HG03439 (cell line): ENCODE results near the gene HLA-DRA.
A peak's percentile ranks its signal among the peaks of the same experiment; 100 is the strongest.
"Not testable (repeated sequence)": the region's sequence is repeated elsewhere in the genome, so short reads cannot be mapped to it uniquely, and the experiment has no call there.

Experiments
- ATAC-seq: cut with Tn5 transposase; IDR thresholded peaks from one replicate; pipeline ENCODE4 v1.9.1; 2021; ENCODE audit warnings: mild to moderate bottlenecking, moderate library complexity; ENCODE audit not compliant: unreplicated experiment

Gene HLA-DRA

DNA sequence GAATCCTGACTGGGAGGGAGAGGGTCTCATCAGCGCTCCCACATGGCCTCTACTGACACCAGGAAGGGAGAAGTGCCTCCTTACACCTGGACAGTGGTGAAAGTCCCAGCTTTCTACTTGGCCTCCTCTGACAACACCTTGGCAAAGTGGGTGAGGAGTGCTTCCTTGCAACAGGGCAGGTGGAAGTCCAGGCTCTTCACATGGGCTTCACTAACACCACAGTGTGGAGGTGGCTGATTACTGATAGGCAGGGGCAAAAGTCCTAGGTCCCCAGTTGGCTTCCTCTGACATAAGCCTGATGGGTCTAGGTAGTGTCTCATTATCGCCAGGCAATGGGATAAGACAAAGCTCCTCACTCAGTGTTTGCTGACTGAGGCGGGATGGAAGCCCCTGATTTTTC is 9.5 kb upstream of the HLA-DRA start:
- ATAC-seq = no peak

- no peak for ATAC-seq
These were observed 8.5 kb upstream of the HLA-DRA start for GRCh38 chr6:32431142-32431541.

GRCh38 chr6:32432050-32432450 is 7.6 kb upstream of the HLA-DRA start:
- ATAC-seq = no peak

DNA sequence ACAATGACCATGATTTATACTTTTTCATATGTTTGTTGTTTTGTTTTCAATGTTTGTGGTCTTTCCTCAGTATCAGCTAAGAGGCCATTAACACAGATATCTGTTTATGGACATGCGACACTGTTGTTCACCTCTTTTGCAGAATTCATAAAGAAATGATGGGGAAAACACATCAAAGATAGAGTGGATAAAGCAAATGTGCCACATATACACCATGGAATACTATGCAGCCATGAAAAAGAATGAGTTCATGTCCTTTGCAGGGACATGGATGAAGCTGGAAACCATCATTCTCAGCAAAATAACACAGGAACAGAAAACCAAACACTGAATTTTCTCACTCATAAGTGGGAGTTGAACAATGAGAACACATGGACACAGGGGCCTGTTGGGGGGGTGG is 5.7 kb upstream of the HLA-DRA start:
- not testable (repeated sequence) for ATAC-seq

GRCh38 chr6:32436186-32436585 is 3.5 kb upstream of the HLA-DRA start:
- no peak for ATAC-seq

- peak; percentile 60 for ATAC-seq
These were observed 2.5 kb upstream of the HLA-DRA start for GRCh38 chr6:32436995-32437836.

GRCh38 chr6:32439139-32439538 is 548 bp upstream of the HLA-DRA start:
- ATAC-seq = no peak

DNA sequence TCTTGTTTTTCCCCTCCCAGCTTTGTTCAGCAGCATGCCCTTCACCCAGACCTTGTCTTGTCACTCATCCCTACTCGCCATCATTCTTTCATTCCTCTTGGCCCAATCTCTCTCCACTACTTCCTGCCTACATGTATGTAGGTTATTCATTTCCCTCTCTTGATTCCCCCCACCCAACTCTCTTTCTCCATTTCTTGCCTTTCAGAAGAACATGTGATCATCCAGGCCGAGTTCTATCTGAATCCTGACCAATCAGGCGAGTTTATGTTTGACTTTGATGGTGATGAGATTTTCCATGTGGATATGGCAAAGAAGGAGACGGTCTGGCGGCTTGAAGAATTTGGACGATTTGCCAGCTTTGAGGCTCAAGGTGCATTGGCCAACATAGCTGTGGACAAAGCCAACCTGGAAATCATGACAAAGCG is 2.6 kb downstream of the HLA-DRA start:
- no peak for ATAC-seq

GRCh38 chr6:32442977-32443552 is 3.4 kb downstream of the HLA-DRA start:
- ATAC-seq = no peak

DNA sequence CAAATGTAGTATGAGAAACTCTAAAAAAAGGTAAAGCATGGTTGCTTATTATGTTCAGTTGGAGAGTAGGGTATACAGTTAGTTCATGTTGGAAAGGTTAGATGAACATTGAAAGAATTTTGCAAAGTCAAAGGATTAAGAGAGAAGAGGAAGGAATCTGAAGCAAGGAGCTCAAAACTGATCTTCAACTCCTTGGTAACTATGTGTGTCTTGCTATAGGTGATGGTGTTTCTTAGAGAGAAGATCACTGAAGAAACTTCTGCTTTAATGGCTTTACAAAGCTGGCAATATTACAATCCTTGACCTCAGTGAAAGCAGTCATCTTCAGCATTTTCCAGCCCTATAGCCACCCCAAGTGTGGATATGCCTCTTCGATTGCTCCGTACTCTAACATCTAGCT is 4.7 kb downstream of the HLA-DRA start:
- ATAC-seq = no peak

DNA sequence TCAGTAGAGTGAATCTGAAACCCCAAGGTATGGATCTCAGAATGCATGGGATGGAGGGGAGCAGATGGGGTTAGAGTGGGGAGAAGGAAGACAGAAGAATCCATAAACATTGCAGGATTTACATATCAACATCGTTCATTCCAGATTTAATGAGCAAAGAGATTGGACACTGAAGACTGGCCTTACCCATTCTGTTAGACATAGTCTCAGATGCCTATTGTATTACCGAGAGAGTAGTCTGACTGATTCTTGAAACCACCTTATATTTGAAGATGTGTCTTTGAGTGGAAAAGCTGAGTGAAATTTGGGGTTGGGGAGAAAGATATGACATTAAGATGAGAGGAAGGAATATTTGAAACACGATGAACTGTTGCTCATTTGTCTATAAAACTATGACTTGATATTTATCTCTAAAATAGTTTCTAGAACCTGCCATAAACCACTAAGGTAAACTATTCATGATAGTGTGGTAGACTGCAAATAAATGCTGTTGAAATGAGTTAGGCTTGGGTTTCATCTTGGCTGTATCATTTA is 5.7 kb downstream of the HLA-DRA start:
- no peak for ATAC-seq

DNA sequence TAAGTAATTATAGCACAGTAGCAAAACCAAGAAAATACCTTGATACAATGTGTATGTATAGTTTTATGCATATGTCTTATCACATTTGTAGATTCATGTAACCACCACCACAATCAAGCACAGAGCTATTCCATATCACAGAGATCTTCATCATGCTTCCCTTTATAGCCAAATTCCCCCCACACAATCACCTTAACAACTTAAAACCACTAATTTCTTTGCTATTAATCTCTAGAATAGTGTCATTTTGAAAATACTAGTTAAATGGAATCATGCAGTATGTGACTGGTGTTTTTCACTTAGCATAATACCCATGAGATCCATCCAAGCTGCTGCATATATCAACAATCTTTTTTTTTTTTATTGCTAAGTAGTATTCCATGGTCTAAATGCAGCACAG is 8.2 kb downstream of the HLA-DRA start:
- no peak for ATAC-seq

DNA sequence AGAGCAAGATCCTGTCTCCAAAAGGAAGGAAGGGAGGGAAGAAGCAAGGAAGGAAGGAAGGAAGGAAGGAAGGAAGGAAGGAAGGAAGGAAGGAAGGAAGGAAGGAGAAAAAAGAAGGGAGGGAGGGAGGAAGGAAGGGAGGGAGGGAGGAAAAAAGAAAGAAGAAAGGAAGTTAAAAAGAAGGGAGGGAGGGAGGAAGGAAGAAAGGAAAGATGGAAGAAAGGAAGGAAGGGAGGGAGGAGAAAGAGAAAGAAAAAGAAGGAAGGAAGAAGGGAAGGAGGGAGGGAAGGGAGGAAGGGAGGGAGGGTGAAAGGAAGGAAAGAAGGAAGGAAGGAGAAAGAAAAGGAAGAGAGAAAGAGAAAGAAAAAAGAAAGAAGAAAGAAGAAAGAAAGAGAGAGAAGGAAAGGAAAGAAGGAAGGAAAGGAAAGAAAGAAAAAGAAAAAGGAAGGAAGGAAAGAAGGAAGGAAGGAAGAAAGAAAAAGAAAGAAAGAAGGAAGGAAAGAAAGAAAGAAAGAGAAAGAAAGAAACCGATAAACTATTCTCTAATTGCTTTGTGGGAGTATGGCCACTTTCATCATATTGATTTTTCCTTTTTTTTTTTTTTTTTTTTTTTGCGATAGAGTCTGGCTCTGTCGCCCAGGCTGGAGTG is 9.5 kb downstream of the HLA-DRA start:
- ATAC-seq = no peak

- ATAC-seq = no peak
These were observed 17.4 kb downstream of the HLA-DRA start for GRCh38 chr6:32457054-32457453.

DNA sequence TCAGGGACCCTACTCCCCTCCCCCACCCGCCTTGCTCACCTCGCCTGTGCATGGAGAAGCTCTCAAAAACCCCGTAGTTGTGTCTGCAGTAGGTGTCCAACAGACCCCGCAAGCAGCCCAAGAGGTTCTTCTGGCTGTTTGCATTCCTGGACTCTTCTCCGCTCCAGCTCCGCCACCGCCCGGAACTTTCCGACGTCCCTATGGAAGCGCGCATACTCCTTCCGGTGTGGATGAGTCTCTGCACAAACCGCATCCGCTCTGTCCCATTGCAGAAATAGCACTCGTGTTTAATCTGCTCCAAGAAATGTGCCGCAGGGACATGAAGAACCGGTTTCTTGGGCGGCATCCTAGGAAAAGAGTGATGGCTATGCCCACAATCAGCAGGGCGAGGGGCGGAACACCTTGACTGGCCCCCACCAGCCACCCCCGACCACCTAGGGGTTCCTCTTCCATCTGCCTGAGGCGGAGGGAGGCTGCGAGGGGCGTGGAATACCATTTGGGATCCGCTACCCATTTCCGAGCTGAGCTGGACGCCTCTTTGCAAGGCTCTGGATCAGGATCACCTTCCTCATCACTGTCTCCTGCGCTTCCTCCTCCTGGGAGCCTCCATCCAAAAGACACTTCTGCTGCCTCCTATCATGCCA is 20.2 kb downstream of the HLA-DRA start:
- no peak for ATAC-seq

- no peak for ATAC-seq
These were observed 20.8 kb downstream of the HLA-DRA start for GRCh38 chr6:32460528-32460927.

DNA sequence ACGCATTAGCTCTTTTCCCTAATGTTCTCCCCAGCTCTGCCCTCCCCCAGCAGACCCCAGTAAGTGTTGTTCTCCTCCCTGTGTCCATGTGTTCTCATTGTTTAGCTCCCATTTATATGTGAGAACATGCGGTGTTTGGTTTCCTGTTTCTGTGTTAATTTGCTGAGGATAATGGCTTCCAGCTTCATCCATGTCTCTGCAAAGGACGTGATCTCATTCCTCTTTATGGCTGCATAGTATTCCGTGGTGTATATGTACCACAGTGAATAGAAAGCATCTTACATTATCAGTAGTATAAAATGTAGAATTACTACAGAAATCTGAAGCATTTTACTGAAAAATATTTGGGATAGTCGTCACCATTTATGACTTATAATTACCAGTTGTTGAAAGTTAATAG is 21.8 kb downstream of the HLA-DRA start:
- ATAC-seq = no peak

- ATAC-seq = peak; percentile 74
These were observed 22.9 kb downstream of the HLA-DRA start for GRCh38 chr6:32462609-32463008.

DNA sequence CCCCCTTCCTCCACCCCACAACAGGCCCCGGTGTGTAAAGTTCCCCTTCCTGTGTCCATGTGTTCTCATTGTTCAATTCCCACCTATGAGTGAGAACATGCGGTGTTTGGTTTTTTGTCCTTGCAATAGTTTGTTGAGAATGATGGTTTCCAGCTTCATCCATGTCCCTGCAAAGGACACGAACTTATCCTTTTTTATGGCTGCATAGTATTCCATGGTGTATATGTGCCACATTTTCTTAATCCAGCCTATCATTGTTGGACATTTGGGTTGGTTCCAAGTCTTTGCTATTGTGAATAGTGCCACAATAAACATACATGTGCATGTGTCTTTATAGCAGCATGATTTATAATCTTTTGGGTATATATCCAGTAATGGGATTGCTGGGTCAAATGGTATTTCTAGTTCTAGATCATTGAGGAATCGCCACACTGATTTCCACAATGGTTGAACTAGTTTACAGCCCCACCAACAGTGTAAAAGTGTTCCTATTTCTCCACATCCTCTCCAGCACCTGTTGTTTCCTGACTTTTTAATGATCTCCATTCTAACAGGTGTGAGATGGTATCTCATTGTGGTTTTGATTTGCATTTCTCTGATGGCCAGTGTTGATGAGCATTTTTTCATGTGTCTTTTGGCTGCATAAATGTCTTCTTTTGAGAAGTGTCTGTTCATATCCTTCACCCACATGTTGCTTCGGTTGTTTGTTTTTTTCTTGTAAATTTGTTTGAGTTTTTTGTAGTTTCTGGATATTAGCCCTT is 28.2 kb downstream of the HLA-DRA start:
- not testable (repeated sequence) for ATAC-seq

GRCh38 chr6:32472781-32473375 is 33.2 kb downstream of the HLA-DRA start:
- ATAC-seq = no peak
